NCI-H1930 (cell line): ENCODE measurements around the gene FLVCR2.
"Not testable (repeated sequence)": the region's sequence is repeated elsewhere in the genome, so short reads cannot be mapped to it uniquely, and the experiment has no call there.

Source experiments
- DNase-seq, 2 experiments: peaks; one replicate each; lab custom pipeline; 2025; lab: John Stamatoyannopoulos, UW

FLVCR2 gene

GRCh38 chr14:75591987-75592575, 13.7 kb downstream of the FLVCR2 start:
- no peak for DNase-seq

- DNase-seq, result no peak
Measured at GRCh38 chr14:75595226-75595625, 16.8 kb downstream of the FLVCR2 start.

GRCh38 chr14:75597149-75597548, 18.7 kb downstream of the FLVCR2 start:
- no peak for DNase-seq

- DNase-seq, result not testable (repeated sequence)
Measured at GRCh38 chr14:75600100-75600499, 21.7 kb downstream of the FLVCR2 start.

- DNase-seq, result not testable (repeated sequence)
Measured at GRCh38 chr14:75601061-75601460, 22.6 kb downstream of the FLVCR2 start.

GRCh38 chr14:75602503-75602902, 24.1 kb downstream of the FLVCR2 start:
- DNase-seq, result no peak

GRCh38 chr14:75604979-75605851, 26.8 kb downstream of the FLVCR2 start:
- no peak for DNase-seq

- no peak for DNase-seq
Measured at GRCh38 chr14:75605916-75606315, 27.5 kb downstream of the FLVCR2 start.

GRCh38 chr14:75607044-75607443, 28.6 kb downstream of the FLVCR2 start:
- DNase-seq, result no peak

- DNase-seq, result no peak
Measured at GRCh38 chr14:75607842-75608640, 29.6 kb downstream of the FLVCR2 start.

GRCh38 chr14:75609116-75609515, 30.7 kb downstream of the FLVCR2 start:
- DNase-seq, result no peak

GRCh38 chr14:75609606-75610475, 31.4 kb downstream of the FLVCR2 start:
- no peak for DNase-seq

- no peak for DNase-seq
Measured at GRCh38 chr14:75610834-75611233, 32.4 kb downstream of the FLVCR2 start.

GRCh38 chr14:75612157-75612556, 33.7 kb downstream of the FLVCR2 start:
- DNase-seq, result no peak

GRCh38 chr14:75614179-75614578, 35.8 kb downstream of the FLVCR2 start:
- no peak for DNase-seq

- no peak for DNase-seq
Measured at GRCh38 chr14:75615200-75615599, 36.8 kb downstream of the FLVCR2 start.

GRCh38 chr14:75619548-75619947, 41.1 kb downstream of the FLVCR2 start:
- no peak for DNase-seq

GRCh38 chr14:75625034-75625433, 46.6 kb downstream of the FLVCR2 start:
- no peak for DNase-seq

- no peak for DNase-seq
Measured at GRCh38 chr14:75626396-75626795, 48.0 kb downstream of the FLVCR2 start.

- no peak for DNase-seq
Measured at GRCh38 chr14:75626863-75627262, 48.4 kb downstream of the FLVCR2 start.

GRCh38 chr14:75627406-75627805, 49.0 kb downstream of the FLVCR2 start:
- DNase-seq, result no peak

- no peak for DNase-seq
Measured at GRCh38 chr14:75628816-75629215, 50.4 kb downstream of the FLVCR2 start.
